MCF 10A (cell line): ENCODE measurements around the gene AKIRIN1. TPM values are rescaled to one million over a fixed set of nuclear protein-coding genes. Genes with fewer than 3 reads are reported as not detected.

Source experiments
- BruUV-seq: library from RNA; stranded (reverse); fragments of 400-500 nt; replicated peaks from 2 replicates; lab custom pipeline; 2021; lab: Mats Ljungman, UMichigan
- CTCF ChIA-PET: fragments of 300-600 bp; sonication (Branson Sonifier 250); formaldehyde crosslinking; extraction: SDS; loops from one replicate; lab custom pipeline; 2021; ENCODE audit warnings: antibody characterized with exemption, inconsistent platforms; lab: Yijun Ruan, JAX
- POLR2A ChIA-PET: fragments of 300-600, 350-650 bp; sonication (Branson Sonifier 250); formaldehyde crosslinking; extraction: SDS; loops from one replicate; lab custom pipeline; 2020; ENCODE audit warnings: antibody characterized with exemption, inconsistent platforms; lab: Yijun Ruan, JAX
- DNase-seq: peaks from one replicate; pipeline ENCODE4 v3.0.0-alpha.2; 2018; ENCODE audit not compliant: unreplicated experiment
- H3K27ac Mint-ChIP-seq: one replicate; pipeline ENCODE4 v1.8.0; 2022; ENCODE audit warnings: mild to moderate bottlenecking, low read depth, mixed read lengths; ENCODE audit not compliant: unreplicated experiment
- H3K27me3 Mint-ChIP-seq: one replicate; pipeline ENCODE4 v1.8.0; 2022; ENCODE audit warnings: mixed read lengths; ENCODE audit not compliant: insufficient read depth, unreplicated experiment
- H3K36me3 Mint-ChIP-seq: one replicate; pipeline ENCODE4 v1.8.0; 2022; ENCODE audit warnings: mild to moderate bottlenecking, moderate library complexity, mixed read lengths; ENCODE audit not compliant: insufficient read depth, unreplicated experiment
- H3K4me1 Mint-ChIP-seq: one replicate; pipeline ENCODE4 v1.8.0; 2022; ENCODE audit warnings: mixed read lengths; ENCODE audit not compliant: insufficient read depth, unreplicated experiment
- H3K4me3 Mint-ChIP-seq: one replicate; pipeline ENCODE4 v1.8.0; 2022; ENCODE audit warnings: mild to moderate bottlenecking, moderate library complexity, mixed read lengths; ENCODE audit not compliant: unreplicated experiment
- H3K9me3 Mint-ChIP-seq: one replicate; pipeline ENCODE4 v1.8.0; 2022; ENCODE audit warnings: mixed read lengths; ENCODE audit not compliant: unreplicated experiment
- CTCF ChIP-seq: fragments of 200-600 bp; IDR thresholded peaks from one replicate; pipeline ENCODE4 v1.8.0; 2022; ENCODE audit warnings: antibody characterized with exemption, mild to moderate bottlenecking; ENCODE audit not compliant: unreplicated experiment
- intact Hi-C: fragments of 100-400 bp; cut with micrococcal nuclease; formaldehyde crosslinking; loops from 2 replicates; pipeline ENCODE4 v1.14.1; 2022
- total RNA-seq: library from RNA; stranded (reverse); gene quantifications from 2 replicates; pipeline ENCODE4 v1.2.3, GENCODE V29; 2022

AKIRIN1 gene
- total RNA-seq, 1 experiment from 2014 or later: 59.0 TPM

GRCh38 chr1:38944547-38944946 lies 46.5 kb upstream of the AKIRIN1 start:
- Mint-ChIP-seq H3K27ac (no peak overlapping the region), H3K27me3 (no peaks in the 10 kb centered on the region), H3K9me3 (no peaks in the 10 kb centered on the region), H3K36me3 (peaks cover 6% of the 10 kb centered on the region), H3K4me3 (no peak overlapping the region), H3K4me1 (peaks cover 15% of the 10 kb centered on the region)
- ChIA-PET POLR2A (no interaction called here), CTCF (interaction anchor here (0.8 kb wide), 1 partner anchor 19 kb away, joined by 4 read pairs; no protein-coding TSS in a partner anchor)
- intact Hi-C loops: loop anchor here (5.0 kb wide), 1 partner anchor 83 kb away; the partner anchor contains the start of gene NDUFS5
- TF ChIP-seq CTCF: no peak
- no peak for DNase-seq
- BruUV-seq: no TSS peak

- Mint-ChIP-seq H3K4me3 (no peak overlapping the region), H3K27ac (no peak overlapping the region)
- BruUV-seq: no TSS peak
Observed at GRCh38 chr1:38950553-38950952, 40.5 kb upstream of the AKIRIN1 start.

GRCh38 chr1:38953433-38953860 lies 37.6 kb upstream of the AKIRIN1 start:
- H3K27ac Mint-ChIP-seq: no peak overlapping the region
- DNase-seq: peak; percentile 1
- no peaks in the 10 kb centered on the region for H3K9me3 Mint-ChIP-seq
- no peaks in the 10 kb centered on the region for H3K36me3 Mint-ChIP-seq
- no peaks in the 10 kb centered on the region for H3K27me3 Mint-ChIP-seq
- no peak for TF ChIP-seq CTCF
- ChIA-PET POLR2A (no interaction called here), CTCF (interaction anchor here (0.7 kb wide), 1 partner anchor 1025 kb away, joined by 4 read pairs; no protein-coding TSS in a partner anchor)
- intact Hi-C loops: no loop called here
- peaks cover 6% of the 10 kb centered on the region for H3K4me1 Mint-ChIP-seq
- H3K4me3 Mint-ChIP-seq: no peak overlapping the region
- BruUV-seq: no TSS peak

More at GRCh38 chr1:38950553-38950952, 40.5 kb upstream of the AKIRIN1 start:
- ChIA-PET POLR2A (no interaction called here), CTCF (interaction anchor here (1.3 kb wide), 1 partner anchor 8 kb away, joined by 3 read pairs; no protein-coding TSS in a partner anchor)
- H3K36me3 Mint-ChIP-seq: no peaks in the 10 kb centered on the region
- no peaks in the 10 kb centered on the region for H3K9me3 Mint-ChIP-seq
- no peak for TF ChIP-seq CTCF
- intact Hi-C loops: no loop called here
- peaks cover 6% of the 10 kb centered on the region for H3K4me1 Mint-ChIP-seq
- no peaks in the 10 kb centered on the region for H3K27me3 Mint-ChIP-seq
- no peak for DNase-seq

GRCh38 chr1:38958967-38959366 lies 32.1 kb upstream of the AKIRIN1 start:
- H3K9me3 Mint-ChIP-seq: no peaks in the 10 kb centered on the region
- no peaks in the 10 kb centered on the region for H3K36me3 Mint-ChIP-seq
- intact Hi-C loops: no loop called here
- peak; percentile 14 for DNase-seq
- no peak overlapping the region for H3K4me3 Mint-ChIP-seq
- ChIA-PET POLR2A (no interaction called here), CTCF (interaction anchor here (1.6 kb wide), 1 partner anchor 9 kb away, joined by 3 read pairs; no protein-coding TSS in a partner anchor)
- H3K27ac Mint-ChIP-seq: peak overlapping the region; percentile 35
- H3K27me3 Mint-ChIP-seq: no peaks in the 10 kb centered on the region
- BruUV-seq: no TSS peak
- H3K4me1 Mint-ChIP-seq: peaks cover 18% of the 10 kb centered on the region
- TF ChIP-seq CTCF: no peak
